Ovary (tissue), 9 donors: Measurements from ENCODE around the gene SLC12A8. TPM values are rescaled to one million over a fixed set of nuclear protein-coding genes. Genes with fewer than 3 reads are reported as not detected.
A peak's percentile ranks its signal among the peaks of the same experiment; 100 is the strongest.

Experiments
- DNase-seq, 5 donors: peaks; one replicate each; pipeline ENCODE4 v3.0.0-alpha.2; 2019 to 2020
- H3K27ac ChIP-seq, 2 donors: fragments of 200-600 bp; one replicate each; pipeline versions ENCODE4 v1.5.1 to v1.8.0; 2019 to 2022
- H3K27me3 ChIP-seq: fragments of 200-600 bp; one replicate; pipeline ENCODE4 v1.8.0; 2022
- H3K36me3 ChIP-seq: fragments of 200-600 bp; sonication (generic); one replicate; pipeline ENCODE4 v1.5.1; 2019
- H3K4me1 ChIP-seq: one replicate; pipeline ENCODE4 v1.8.1; 2013; ENCODE audit warnings: mild to moderate bottlenecking, moderate library complexity; ENCODE audit not compliant: insufficient read depth
- H3K4me3 ChIP-seq: fragments of 200-600 bp; sonication (generic); one replicate; pipeline ENCODE4 v1.5.1; 2017
- H3K9me3 ChIP-seq, 2 donors: fragments of 200-600 bp in 1 of 2; sonication (generic) in 1 of 2; one replicate each; pipeline versions ENCODE4 v1.5.1 to v1.8.1; 2013 to 2019; ENCODE audit warnings: mild to moderate bottlenecking in 1 of 2, moderate library complexity in 1 of 2
- CTCF ChIP-seq, 3 donors: fragments of 450-650 bp in 2 of 3; fragments of 200-600 bp in 1 of 3; IDR thresholded peaks; one replicate each; pipeline versions ENCODE4 v1.5.1 to v1.8.0; 2016 to 2022; ENCODE audit warnings: antibody characterized with exemption in 3 of 3, mild to moderate bottlenecking in 1 of 3
- EP300 ChIP-seq: sonication (generic); formaldehyde crosslinking; IDR thresholded peaks from one replicate; pipeline ENCODE4 v1.6.1; 2017; ENCODE audit warnings: antibody characterized with exemption
- POLR2A ChIP-seq: fragments of 450-650 bp; IDR thresholded peaks from one replicate; pipeline ENCODE4 v1.6.1; 2017; ENCODE audit warnings: antibody characterized with exemption, mild to moderate bottlenecking, moderate library complexity
- WGBS, 3 donors: extraction: QIAGEN DNeasy Blood & Tissue Kit in 1 of 3; methylation state at CpG; one replicate each; pipeline versions ENCODE4 v1.1.5 to v1.1.7; 2013 to 2017; 5-methylcytosine and 5-hydroxymethylcytosine counted together
- intact Hi-C, 4 donors: fragments of 100-400 bp; cut with DNase I; formaldehyde crosslinking; loops; one replicate each; pipeline versions ENCODE4 v1.11.0 to v1.15.1; 2022 to 2023
- polyA plus RNA-seq, 2 donors: library from polyadenylated mRNA; stranded (reverse); fragments of 200-250 nt in 1 of 2; fragments of 350-450 nt in 1 of 2; fragmentation: Illumina TruSeq in 1 of 2; extraction: RNeasy Lipid Tissue Mini Kit (QIAGEN cat#74804) in 1 of 2; gene quantifications; one replicate each; pipeline ENCODE4 v1.2.3, GENCODE V29; 2013 to 2014
- total RNA-seq, 7 donors: library from RNA; depleted of rRNA in 2 of 7; stranded (reverse); fragments of >200 nt in 2 of 7; fragmentation: NEBNext Ultra II Directional in 3 of 7; extraction: Animal tissue kit (Norgen Biotek cat#: 25700) in 3 of 7; gene quantifications; one replicate each; pipeline versions ENCODE4 v1.1.0 to v1.2.4, GENCODE V29; 2016 to 2023
- donor health status: DM: no; HTN: no; CAD: no; lungs with moderate emphysema.
- donor health status: DM: no; HTN: no; CAD: no.
- donor health status: Bipolar disorder and iron deficiency.
- donor health status: DM: yes; HTN: yes; CAD: no.
- donor health status: DM: no; HTN: no; CAD: no.
- donor health status: DM: yes; HTN: yes; CAD: no.

SLC12A8 gene
- total and polyA plus RNA-seq, 9 donors: 0.28 to 11.5 (median 1.5) TPM

GRCh38 chr3:125117631-125118191, 94.8 kb downstream of the SLC12A8 start:
- H3K4me1 ChIP-seq: peaks cover 27% of the 10 kb centered on the region
- H3K4me3 ChIP-seq: no peak overlapping the region
- H3K27ac ChIP-seq: no peak overlapping the region
- no peaks in the 10 kb centered on the region for H3K36me3 ChIP-seq
- no peak for DNase-seq
- TF ChIP-seq POLR2A (no peak), EP300 (no peak), CTCF (IDR thresholded peaks at IDR 0.05) (no peak)
- H3K9me3 ChIP-seq: no peaks in the 10 kb centered on the region
- intact Hi-C loops: loop anchor here in 1 of 4 donors (10.0 kb wide), 1 partner anchor 53 kb away; no protein-coding TSS in a partner anchor
- 41 to 56% (median 48%) methylated on average over 4 of the region's 4 CpGs for WGBS, 3 donors
- H3K27me3 ChIP-seq: no peaks in the 10 kb centered on the region

GRCh38 chr3:125116311-125117080, 96.1 kb downstream of the SLC12A8 start:
- Histone ChIP-seq H3K27ac (peak overlapping the region; percentile 29 to 42), H3K4me1 (peaks cover 27% of the 10 kb centered on the region)

GRCh38 chr3:125115640-125116039, 96.9 kb downstream of the SLC12A8 start:
- Histone ChIP-seq H3K27ac (peak overlapping the region in 1 of 2 donors; percentile 29), H3K36me3 (no peaks in the 10 kb centered on the region), H3K9me3 (no peaks in the 10 kb centered on the region), H3K4me3 (no peak overlapping the region), H3K27me3 (no peaks in the 10 kb centered on the region), H3K4me1 (peaks cover 26% of the 10 kb centered on the region)
- TF ChIP-seq EP300 (no peak), CTCF (IDR thresholded peaks at IDR 0.05) (no peak), POLR2A (no peak)
- intact Hi-C loops: loop anchor here in 1 of 4 donors (10.0 kb wide), 1 partner anchor 51 kb away; no protein-coding TSS in a partner anchor
- peak; percentile 29 to 57 (median 35) for DNase-seq
- 15 to 27% (median 21%) methylated on average over 9 of the region's 9 CpGs for WGBS, 3 donors

More at GRCh38 chr3:125116311-125117080, 96.1 kb downstream of the SLC12A8 start:
- TF ChIP-seq CTCF (IDR thresholded peaks at IDR 0.05) (no peak), EP300 (no peak), POLR2A (no peak)
- Histone ChIP-seq H3K9me3 (no peaks in the 10 kb centered on the region), H3K27me3 (no peaks in the 10 kb centered on the region), H3K36me3 (no peaks in the 10 kb centered on the region), H3K4me3 (no peak overlapping the region)
- intact Hi-C loops: loop anchor here in 1 of 4 donors (10.0 kb wide), 1 partner anchor 52 kb away; no protein-coding TSS in a partner anchor
- peak in 1 of 5 donors; percentile 34 for DNase-seq
- 39 to 49% (median 47%) methylated on average over 6 of the region's 6 CpGs for WGBS, 3 donors

GRCh38 chr3:125112981-125113380, 99.6 kb downstream of the SLC12A8 start:
- H3K27me3 ChIP-seq: no peaks in the 10 kb centered on the region
- no peaks in the 10 kb centered on the region for H3K9me3 ChIP-seq
- 60 to 89% (median 79%) methylated on average over 1 of the region's 1 CpG for WGBS, 3 donors
- no peak for DNase-seq
- no peak for TF ChIP-seq POLR2A
- TF ChIP-seq CTCF (IDR thresholded peaks at IDR 0.05): no peak
- no peak for TF ChIP-seq EP300
- H3K27ac ChIP-seq: no peak overlapping the region
- H3K4me1 ChIP-seq: peaks cover 17% of the 10 kb centered on the region
- H3K36me3 ChIP-seq: no peaks in the 10 kb centered on the region
- no peak overlapping the region for H3K4me3 ChIP-seq
- intact Hi-C loops: loop anchor here in 1 of 4 donors (10.0 kb wide), 1 partner anchor 48 kb away; no protein-coding TSS in a partner anchor
